Stomach (tissue), 4 donors: ENCODE measurements around the gene GUCD1.

Source experiments
- CTCF ChIP-seq, 7 experiments: fragments of 450-650 bp in 4 of 7; fragments of 200-600 bp in 3 of 7; sonication (generic) in 3 of 7; IDR thresholded peaks; one replicate each; pipeline ENCODE4 v1.5.1; 2016 to 2019; ENCODE audit warnings: antibody characterized with exemption in 7 of 7, control low read depth in 2 of 7, mild to moderate bottlenecking in 1 of 7
- POLR2A ChIP-seq, 4 donors: fragments of 450-650 bp; IDR thresholded peaks; one replicate each; pipeline ENCODE4 v1.6.1; 2016; ENCODE audit warnings: antibody characterized with exemption in 4 of 4, control low read depth in 2 of 4, mild to moderate bottlenecking in 1 of 4, moderate library complexity in 1 of 4
- POLR2AphosphoS5 ChIP-seq, 3 donors: sonication (generic); formaldehyde crosslinking; IDR thresholded peaks; one replicate each; pipeline ENCODE4 v1.6.1; 2016; ENCODE audit warnings: antibody characterized with exemption in 3 of 3

GRCh38 chr22:24521791-24522245, 33.1 kb downstream of the GUCD1 start:
- TF ChIP-seq CTCF (IDR thresholded peaks at IDR 0.05) (peak in 4 of 7 experiments; percentile 24 to 75 (median 54)), POLR2A (IDR thresholded peaks at IDR 0.05) (no peak), POLR2AphosphoS5 (IDR thresholded peaks at IDR 0.05) (peak in 1 of 3 donors; percentile 32)
